Liver (tissue), 9 donors: ENCODE data around the gene GXYLT1. TPM values are rescaled to one million over a fixed set of nuclear protein-coding genes. Genes with fewer than 3 reads are reported as not detected.

Experiments
- DNase-seq: peaks from one replicate; pipeline ENCODE4 v3.0.0-alpha.2; 2017; ENCODE audit warnings: low spot score
- H3K27ac ChIP-seq, 2 donors: one replicate each; pipeline ENCODE4 v1.7.0; 2013; ENCODE audit warnings: inconsistent platforms in 2 of 2, low read length in 2 of 2, control low read depth in 1 of 2, low read depth in 1 of 2, mild to moderate bottlenecking in 1 of 2
- H3K27me3 ChIP-seq, 4 donors: one replicate each; pipeline versions ENCODE4 v1.6.1 to v1.7.0; 2013; ENCODE audit warnings: low read length in 3 of 4, inconsistent platforms in 1 of 4, mild to moderate bottlenecking in 1 of 4, moderate library complexity in 1 of 4; ENCODE audit not compliant: control insufficient read depth in 4 of 4, insufficient read depth in 4 of 4
- H3K36me3 ChIP-seq, 4 donors: one replicate each; pipeline versions ENCODE4 v1.6.1 to v1.7.0; 2013; ENCODE audit warnings: low read length in 3 of 4, mild to moderate bottlenecking in 3 of 4, low read depth in 1 of 4, moderate library complexity in 1 of 4; ENCODE audit not compliant: control insufficient read depth in 4 of 4, insufficient read depth in 3 of 4
- H3K4me1 ChIP-seq, 4 donors: one replicate each; pipeline versions ENCODE4 v1.6.1 to v1.7.0; 2013; ENCODE audit warnings: low read length in 3 of 4, mild to moderate bottlenecking in 3 of 4, moderate library complexity in 1 of 4; ENCODE audit not compliant: control insufficient read depth in 4 of 4, insufficient read depth in 4 of 4
- H3K4me3 ChIP-seq, 3 donors: one replicate each; pipeline versions ENCODE4 v1.6.1 to v1.7.0; 2013; ENCODE audit warnings: low read length in 3 of 3, control low read depth in 1 of 3, low read depth in 1 of 3, mild to moderate bottlenecking in 1 of 3
- H3K9ac ChIP-seq, 2 donors: one replicate each; pipeline ENCODE4 v1.7.0; 2013; ENCODE audit warnings: low read length in 2 of 2, mild to moderate bottlenecking in 2 of 2, moderate library complexity in 2 of 2, control low read depth in 1 of 2, low read depth in 1 of 2
- H3K9me3 ChIP-seq, 4 donors: one replicate each; pipeline versions ENCODE4 v1.6.1 to v1.7.0; 2013; ENCODE audit warnings: low read length in 3 of 4; ENCODE audit not compliant: control insufficient read depth in 4 of 4
- ATF3 ChIP-seq: IDR thresholded peaks from 2 replicates; pipeline ENCODE4 v1.6.1; 2016; ENCODE audit warnings: antibody characterized with exemption
- EGR1 ChIP-seq, 2 donors: IDR thresholded peaks; 2 replicates each; pipeline ENCODE4 v1.6.1; 2016 to 2018; ENCODE audit warnings: antibody characterized with exemption in 2 of 2, low read depth in 2 of 2
- FOXA1 ChIP-seq: IDR thresholded peaks from 2 replicates; pipeline ENCODE4 v1.6.1; 2016; ENCODE audit warnings: antibody characterized with exemption
- FOXA2 ChIP-seq: IDR thresholded peaks from 2 replicates; pipeline ENCODE4 v1.6.1; 2016; ENCODE audit warnings: antibody characterized with exemption
- GABPA ChIP-seq, 2 donors: IDR thresholded peaks in 1 of 2; conservative IDR thresholded peaks in 1 of 2; 2 replicates each; pipeline ENCODE4 v1.6.1; 2016; ENCODE audit warnings: antibody characterized with exemption in 2 of 2, mild to moderate bottlenecking in 1 of 2, moderate library complexity in 1 of 2
- HNF4A ChIP-seq, 2 donors: conservative IDR thresholded peaks; 2 replicates each; pipeline ENCODE4 v1.6.1; 2016; ENCODE audit warnings: antibody characterized with exemption in 2 of 2, mild to moderate bottlenecking in 2 of 2
- HNF4G ChIP-seq: IDR thresholded peaks from 2 replicates; pipeline ENCODE4 v1.6.1; 2016; ENCODE audit warnings: antibody characterized with exemption
- JUND ChIP-seq, 2 donors: IDR thresholded peaks; 2 replicates each; pipeline ENCODE4 v1.6.1; 2016; ENCODE audit warnings: antibody characterized with exemption in 2 of 2
- MAX ChIP-seq: IDR thresholded peaks from 2 replicates; pipeline ENCODE4 v1.6.1; 2016; ENCODE audit warnings: antibody characterized with exemption
- NR2F2 ChIP-seq: IDR thresholded peaks from 2 replicates; pipeline ENCODE4 v1.6.1; 2016; ENCODE audit warnings: antibody characterized with exemption
- RAD21 ChIP-seq, 2 donors: IDR thresholded peaks; 2 replicates each; pipeline ENCODE4 v1.6.1; 2016; ENCODE audit warnings: antibody characterized with exemption in 2 of 2, mild to moderate bottlenecking in 2 of 2
- REST ChIP-seq: IDR thresholded peaks from 2 replicates; pipeline ENCODE4 v1.6.1; 2016; ENCODE audit warnings: antibody characterized with exemption, mild to moderate bottlenecking
- RXRA ChIP-seq, 2 donors: IDR thresholded peaks; 2 replicates each; pipeline ENCODE4 v1.6.1; 2017 to 2018; ENCODE audit warnings: antibody characterized with exemption in 2 of 2, mild to moderate bottlenecking in 1 of 2
- SP1 ChIP-seq: IDR thresholded peaks from 2 replicates; pipeline ENCODE4 v1.6.1; 2018; ENCODE audit warnings: antibody characterized with exemption, mild to moderate bottlenecking
- TAF1 ChIP-seq: conservative IDR thresholded peaks from 2 replicates; pipeline ENCODE4 v1.6.1; 2016; ENCODE audit warnings: antibody characterized with exemption, mild to moderate bottlenecking
- YY1 ChIP-seq: IDR thresholded peaks from 2 replicates; pipeline ENCODE4 v1.6.1; 2016; ENCODE audit warnings: antibody characterized with exemption, mild to moderate bottlenecking
- ZBTB33 ChIP-seq: IDR thresholded peaks from 2 replicates; pipeline ENCODE4 v1.6.1; 2016; ENCODE audit warnings: antibody characterized with exemption
- WGBS: extraction: QIAGEN DNeasy Blood & Tissue Kit; methylation state at CpG from one replicate; pipeline ENCODE4 v1.1.7; 2013; 5-methylcytosine and 5-hydroxymethylcytosine counted together
- polyA plus RNA-seq, 2 donors: library from polyadenylated mRNA; stranded (reverse) in 1 of 2; unstranded in 1 of 2; fragments of 200-250 nt in 1 of 2; fragments of >200 nt in 1 of 2; fragmentation: Nextera tagmentation in 1 of 2; extraction: Ambion mirVana in 1 of 2; gene quantifications; one replicate each; pipeline versions ENCODE4 v1.2.1 to v1.2.3, GENCODE V29; 2013 to 2015
- total RNA-seq, 2 donors: library from RNA; depleted of rRNA; stranded (reverse); fragments of >200 nt; gene quantifications; one replicate each; pipeline ENCODE4 v1.2.3, GENCODE V29; 2014
- donor health status: healthy.
- donor health status: healthy.
- donor health status: healthy.
- donor health status: healthy.
- donor health status: healthy.

Gene GXYLT1
- total and polyA plus RNA-seq, 4 donors = 2.8 to 13.7 (median 7.6) TPM

- no peaks in the 10 kb centered on the region for H3K9me3 ChIP-seq
- no peak for TF ChIP-seq REST
- no peak for TF ChIP-seq JUND (IDR thresholded peaks at IDR 0.05)
- TF ChIP-seq TAF1 = no peak
- TF ChIP-seq HNF4A (conservative IDR thresholded peaks at IDR 0.05) = peak; percentile 46 to 55
- no peak for TF ChIP-seq GABPA (IDR thresholded peaks at IDR 0.05 in 1 of 2, conservative IDR thresholded peaks at IDR 0.05 in 1 of 2)
- no peak for TF ChIP-seq MAX
- no peak for TF ChIP-seq NR2F2
- TF ChIP-seq RAD21 (IDR thresholded peaks at IDR 0.05) = no peak
- H3K4me3 ChIP-seq = no peak overlapping the region
- H3K27me3 ChIP-seq = no peaks in the 10 kb centered on the region
- peaks cover 0 to 6% (median 0%) of the 10 kb centered on the region in 4 donors for H3K4me1 ChIP-seq
- no peak overlapping the region for H3K27ac ChIP-seq
- peaks cover 0 to 10% (median 8%) of the 10 kb centered on the region in 4 donors for H3K36me3 ChIP-seq
- no peak overlapping the region for H3K9ac ChIP-seq
- DNase-seq = no peak
Observed at GRCh38 chr12:42162193-42162592, 17.5 kb upstream of the GXYLT1 start.

- Histone ChIP-seq H3K36me3 (peaks cover 0 to 10% (median 8%) of the 10 kb centered on the region in 4 donors), H3K4me3 (no peak overlapping the region), H3K27ac (no peak overlapping the region), H3K27me3 (no peaks in the 10 kb centered on the region), H3K9ac (no peak overlapping the region), H3K4me1 (peaks cover 0 to 6% (median under 1%) of the 10 kb centered on the region in 4 donors), H3K9me3 (no peaks in the 10 kb centered on the region)
- 92% methylated on average over 1 of the region's 1 CpG for WGBS
- no peak for DNase-seq
- TF ChIP-seq REST = no peak
- TF ChIP-seq HNF4G = no peak
- no peak for TF ChIP-seq RXRA (IDR thresholded peaks at IDR 0.05)
- no peak for TF ChIP-seq ZBTB33
- no peak for TF ChIP-seq NR2F2
- TF ChIP-seq ATF3 = no peak
- no peak for TF ChIP-seq FOXA1
- no peak for TF ChIP-seq GABPA (IDR thresholded peaks at IDR 0.05 in 1 of 2, conservative IDR thresholded peaks at IDR 0.05 in 1 of 2)
- TF ChIP-seq TAF1 = no peak
- no peak for TF ChIP-seq JUND (IDR thresholded peaks at IDR 0.05)
- no peak for TF ChIP-seq SP1
- no peak for TF ChIP-seq FOXA2
- TF ChIP-seq MAX = no peak
- TF ChIP-seq YY1 = no peak
- TF ChIP-seq EGR1 (IDR thresholded peaks at IDR 0.05; ENCODE audit: low read depth in 2 of 2) = no peak
Observed at GRCh38 chr12:42161529-42161928, 16.9 kb upstream of the GXYLT1 start.
